Activated T-helper 1 cell treated with anti-CD3 and anti-CD28 coated beads, Interleukin-12 subunit alpha, Interleukin-12 subunit beta, Interleukin-2, Interleukin-4 antibody, amounts not matched to agents 30 ng/mL and 10 ng/mL and 1 ng/mL, durations not matched to agents 14 hours and 24 hours and 36 hours (primary cell): ENCODE measurements around the gene QKI. TPM values are rescaled to one million over a fixed set of nuclear protein-coding genes. Genes with fewer than 3 reads are reported as not detected.
"Not testable (repeated sequence)": the region's sequence is repeated elsewhere in the genome, so short reads cannot be mapped to it uniquely, and the experiment has no call there.

Experiments used
- DNase-seq: peaks from one replicate; pipeline ENCODE4 v3.0.0; 2021; ENCODE audit warnings: low spot score
- H3K27ac Mint-ChIP-seq: one replicate; pipeline ENCODE4 v1.8.0; 2021; ENCODE audit warnings: mild to moderate bottlenecking, mixed read lengths
- H3K27me3 Mint-ChIP-seq: one replicate; pipeline ENCODE4 v1.8.0; 2022; ENCODE audit warnings: mild to moderate bottlenecking, moderate library complexity, mixed read lengths; ENCODE audit not compliant: insufficient read depth
- H3K36me3 Mint-ChIP-seq: one replicate; pipeline ENCODE4 v1.8.0; 2021; ENCODE audit warnings: low read depth, mixed read lengths
- H3K4me1 Mint-ChIP-seq: one replicate; pipeline ENCODE4 v1.8.0; 2021; ENCODE audit warnings: low read depth, mixed read lengths
- H3K4me3 Mint-ChIP-seq: one replicate; pipeline ENCODE4 v1.8.0; 2021; ENCODE audit warnings: mild to moderate bottlenecking, moderate library complexity, mixed read lengths
- H3K9me3 Mint-ChIP-seq: one replicate; pipeline ENCODE4 v1.8.0; 2021; ENCODE audit warnings: mixed read lengths
- intact Hi-C: fragments of 100-400 bp; cut with micrococcal nuclease; formaldehyde crosslinking; loops from one replicate; pipeline ENCODE4 v1.15.1; 2024
- total RNA-seq: library from RNA; stranded (reverse); gene quantifications from 2 replicates; pipeline ENCODE4 v1.2.3, GENCODE V29; 2022

Gene QKI
- total RNA-seq, 1 donor from 2014 or later = 72.5 TPM

DNA sequence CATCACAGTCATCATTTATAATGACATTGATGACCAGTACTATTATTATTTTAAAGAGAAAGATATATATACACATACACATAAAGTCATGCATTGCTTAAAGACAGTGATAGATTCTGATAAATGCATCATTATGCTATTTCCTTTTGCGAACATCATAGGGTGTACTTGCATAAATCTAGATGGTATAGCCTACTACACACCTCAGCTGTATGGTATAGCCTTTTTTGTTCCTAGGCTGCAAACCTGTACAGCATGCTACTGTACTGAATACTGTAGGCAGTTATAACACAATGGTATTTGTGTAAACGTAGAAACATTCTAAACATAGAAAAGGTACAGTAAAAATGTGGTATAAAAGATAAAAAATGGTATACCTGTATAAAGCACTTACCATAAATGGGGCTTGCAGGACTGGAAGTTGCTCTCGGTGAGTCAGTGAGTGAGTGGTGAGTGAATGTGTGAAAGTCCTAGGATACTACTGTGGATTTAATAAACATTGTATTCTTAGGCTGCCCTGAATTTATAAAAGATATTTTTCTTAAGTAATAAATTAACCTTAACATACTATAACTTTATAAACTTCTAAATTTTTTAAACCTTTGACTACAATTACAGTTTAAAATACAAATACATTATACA, 23.9 kb downstream of the QKI start:
- no peak for DNase-seq
- Mint-ChIP-seq H3K9me3 (no peaks in the 10 kb centered on the region), H3K27ac (no peak overlapping the region), H3K36me3 (peaks cover 2% of the 10 kb centered on the region), H3K4me1 (peaks cover 18% of the 10 kb centered on the region), H3K27me3 (no peaks in the 10 kb centered on the region), H3K4me3 (no peak overlapping the region)
- intact Hi-C loops = no loop called here

DNA sequence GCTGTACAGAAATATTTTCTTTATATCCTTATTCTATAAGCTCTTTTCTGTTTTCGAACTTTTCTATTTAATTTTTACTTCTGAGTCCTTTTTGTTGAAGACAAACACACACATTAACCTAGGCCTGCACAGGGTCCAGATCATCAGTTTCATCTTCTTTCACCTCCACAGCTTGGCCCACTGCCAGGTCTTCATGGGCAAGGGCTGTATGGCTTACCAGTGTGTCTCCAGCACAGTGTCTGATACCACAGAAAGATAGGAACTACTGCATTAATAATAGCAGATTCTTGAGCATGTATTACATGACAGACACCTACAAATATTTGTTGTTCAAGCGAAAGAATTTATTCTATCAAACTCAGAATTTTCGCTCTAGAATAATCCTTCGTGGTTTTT, 24.4 kb downstream of the QKI start:
- H3K36me3 Mint-ChIP-seq = peaks cover 2% of the 10 kb centered on the region
- H3K27me3 Mint-ChIP-seq = no peaks in the 10 kb centered on the region
- no peaks in the 10 kb centered on the region for H3K9me3 Mint-ChIP-seq
- no peak overlapping the region for H3K27ac Mint-ChIP-seq
- H3K4me1 Mint-ChIP-seq = peaks cover 18% of the 10 kb centered on the region
- H3K4me3 Mint-ChIP-seq = no peak overlapping the region
- intact Hi-C loops = no loop called here
- no peak for DNase-seq

- intact Hi-C loops, H3K27ac Mint-ChIP-seq, H3K36me3 Mint-ChIP-seq, H3K9me3 Mint-ChIP-seq, H3K27me3 Mint-ChIP-seq, H3K4me3 Mint-ChIP-seq, DNase-seq: not testable (repeated sequence)
- peaks cover 18% of the 10 kb centered on the region for H3K4me1 Mint-ChIP-seq
Measured at GRCh38 chr6:163439390-163439789, 24.9 kb downstream of the QKI start.

DNA sequence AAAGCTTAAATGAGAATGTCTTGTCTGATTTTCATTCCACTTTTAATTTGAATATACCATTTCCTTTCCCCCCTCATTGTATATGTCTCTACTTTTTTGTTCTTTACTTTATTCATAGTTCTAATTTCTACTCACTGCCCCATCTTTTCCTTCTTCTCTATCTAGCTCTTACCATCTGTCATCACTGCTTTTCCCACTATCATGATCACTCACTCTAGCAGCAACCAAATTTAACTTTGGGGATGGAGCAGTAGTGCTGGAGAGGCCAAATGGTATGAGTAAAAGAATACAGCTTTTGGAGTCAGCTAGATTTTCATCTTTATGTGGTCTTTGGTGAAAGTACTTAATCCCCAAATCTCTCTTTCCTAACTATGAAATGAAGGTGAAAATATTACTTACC, 25.5 kb downstream of the QKI start:
- DNase-seq = no peak
- Mint-ChIP-seq H3K36me3 (peaks cover 2% of the 10 kb centered on the region), H3K27me3 (no peaks in the 10 kb centered on the region), H3K9me3 (no peaks in the 10 kb centered on the region), H3K4me3 (no peak overlapping the region), H3K27ac (no peak overlapping the region), H3K4me1 (peaks cover 18% of the 10 kb centered on the region)
- intact Hi-C loops = no loop called here

- DNase-seq = no peak
- H3K4me1 Mint-ChIP-seq = peaks cover 18% of the 10 kb centered on the region
- intact Hi-C loops = no loop called here
- H3K27ac Mint-ChIP-seq = no peak overlapping the region
- no peaks in the 10 kb centered on the region for H3K9me3 Mint-ChIP-seq
- no peaks in the 10 kb centered on the region for H3K36me3 Mint-ChIP-seq
- H3K27me3 Mint-ChIP-seq = no peaks in the 10 kb centered on the region
- H3K4me3 Mint-ChIP-seq = no peak overlapping the region
Measured at GRCh38 chr6:163442336-163442735, 27.8 kb downstream of the QKI start.

GRCh38 chr6:163444077-163444476, 29.6 kb downstream of the QKI start:
- intact Hi-C loops = loop anchor here (2.0 kb wide), 1 partner anchor 13 kb away; no protein-coding TSS in a partner anchor
- H3K27ac Mint-ChIP-seq = no peak overlapping the region
- peaks cover 11% of the 10 kb centered on the region for H3K4me1 Mint-ChIP-seq
- no peaks in the 10 kb centered on the region for H3K27me3 Mint-ChIP-seq
- DNase-seq = no peak
- no peak overlapping the region for H3K4me3 Mint-ChIP-seq
- H3K36me3 Mint-ChIP-seq = no peaks in the 10 kb centered on the region
- H3K9me3 Mint-ChIP-seq = no peaks in the 10 kb centered on the region

- H3K9me3 Mint-ChIP-seq = no peaks in the 10 kb centered on the region
- intact Hi-C loops = no loop called here
Measured at GRCh38 chr6:163446549-163446948, 32.0 kb downstream of the QKI start.

DNA sequence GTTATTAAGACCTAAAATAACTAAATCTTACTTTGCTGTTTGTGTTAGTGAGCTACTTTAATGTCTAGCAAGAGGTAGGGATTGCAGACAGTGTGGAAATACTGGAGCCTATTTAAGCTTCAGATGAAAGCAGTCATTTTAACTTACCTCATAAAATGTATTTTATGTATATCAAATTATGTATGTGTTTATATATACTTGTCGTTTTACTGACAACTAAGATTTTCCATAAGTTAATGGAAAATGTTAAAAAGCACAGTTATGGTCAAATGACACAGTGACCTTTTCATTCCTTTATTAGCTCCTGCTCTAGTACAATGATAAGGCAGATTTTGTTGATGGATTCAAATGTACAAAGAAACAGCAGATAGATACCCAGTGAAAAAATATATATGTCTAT, 34.6 kb downstream of the QKI start:
- Mint-ChIP-seq H3K27ac (no peak overlapping the region), H3K4me3 (no peak overlapping the region), H3K4me1 (no peaks in the 10 kb centered on the region), H3K27me3 (no peaks in the 10 kb centered on the region), H3K9me3 (no peaks in the 10 kb centered on the region), H3K36me3 (no peaks in the 10 kb centered on the region)
- no peak for DNase-seq
- intact Hi-C loops = no loop called here

More at GRCh38 chr6:163446549-163446948, 32.0 kb downstream of the QKI start:
- Mint-ChIP-seq H3K4me1 (peaks cover 4% of the 10 kb centered on the region), H3K27me3 (no peaks in the 10 kb centered on the region), H3K27ac (no peak overlapping the region), H3K36me3 (no peaks in the 10 kb centered on the region), H3K4me3 (no peak overlapping the region)
- DNase-seq = no peak

DNA sequence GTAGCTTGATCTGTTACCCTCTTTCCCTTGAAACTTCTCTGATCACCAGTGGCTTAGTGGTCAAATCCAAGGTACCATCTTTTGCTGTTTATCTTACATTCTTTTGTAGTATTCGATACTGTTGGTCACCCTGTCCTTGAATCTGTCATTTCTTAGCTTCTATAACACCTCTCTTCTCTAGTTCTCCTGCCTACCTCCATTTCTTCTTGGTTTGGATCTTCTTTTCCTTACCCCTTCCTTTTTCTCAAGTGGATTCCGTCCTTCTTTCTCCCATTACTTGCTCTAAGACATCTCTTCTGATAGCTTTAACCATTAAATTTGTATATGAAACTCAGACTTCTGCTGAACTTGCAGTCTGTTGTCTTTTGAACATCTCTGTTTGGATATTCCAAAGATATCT, 39.9 kb downstream of the QKI start:
- intact Hi-C loops = no loop called here
- H3K36me3 Mint-ChIP-seq = peaks cover 10% of the 10 kb centered on the region
- no peak overlapping the region for H3K4me3 Mint-ChIP-seq
- no peak overlapping the region for H3K27ac Mint-ChIP-seq
- no peaks in the 10 kb centered on the region for H3K9me3 Mint-ChIP-seq
- DNase-seq = no peak
- no peaks in the 10 kb centered on the region for H3K27me3 Mint-ChIP-seq
- peaks cover 24% of the 10 kb centered on the region for H3K4me1 Mint-ChIP-seq

DNA sequence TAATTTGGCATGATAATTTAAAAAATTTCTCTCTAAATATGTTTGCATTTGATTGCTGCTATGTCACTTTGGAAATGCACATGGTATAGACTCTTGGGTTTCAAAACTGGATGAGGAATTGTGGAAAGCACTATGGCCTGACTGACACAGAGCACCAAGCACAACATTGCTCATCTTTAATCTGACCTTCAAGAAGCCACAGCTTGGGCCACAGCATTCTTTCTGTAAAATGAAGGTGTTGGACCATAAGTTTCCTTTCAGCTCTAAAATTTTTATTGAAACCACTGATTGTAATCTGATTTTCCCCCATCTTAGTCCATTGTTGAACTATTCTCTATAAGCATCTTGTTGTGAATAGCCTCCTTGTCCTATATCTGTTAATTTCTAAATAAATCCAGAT, 41.0 kb downstream of the QKI start:
- Mint-ChIP-seq H3K27ac (no peak overlapping the region), H3K36me3 (peaks cover 15% of the 10 kb centered on the region), H3K4me1 (peaks cover 35% of the 10 kb centered on the region), H3K27me3 (no peaks in the 10 kb centered on the region), H3K4me3 (no peak overlapping the region), H3K9me3 (no peaks in the 10 kb centered on the region)
- intact Hi-C loops = no loop called here
- DNase-seq = no peak

DNA sequence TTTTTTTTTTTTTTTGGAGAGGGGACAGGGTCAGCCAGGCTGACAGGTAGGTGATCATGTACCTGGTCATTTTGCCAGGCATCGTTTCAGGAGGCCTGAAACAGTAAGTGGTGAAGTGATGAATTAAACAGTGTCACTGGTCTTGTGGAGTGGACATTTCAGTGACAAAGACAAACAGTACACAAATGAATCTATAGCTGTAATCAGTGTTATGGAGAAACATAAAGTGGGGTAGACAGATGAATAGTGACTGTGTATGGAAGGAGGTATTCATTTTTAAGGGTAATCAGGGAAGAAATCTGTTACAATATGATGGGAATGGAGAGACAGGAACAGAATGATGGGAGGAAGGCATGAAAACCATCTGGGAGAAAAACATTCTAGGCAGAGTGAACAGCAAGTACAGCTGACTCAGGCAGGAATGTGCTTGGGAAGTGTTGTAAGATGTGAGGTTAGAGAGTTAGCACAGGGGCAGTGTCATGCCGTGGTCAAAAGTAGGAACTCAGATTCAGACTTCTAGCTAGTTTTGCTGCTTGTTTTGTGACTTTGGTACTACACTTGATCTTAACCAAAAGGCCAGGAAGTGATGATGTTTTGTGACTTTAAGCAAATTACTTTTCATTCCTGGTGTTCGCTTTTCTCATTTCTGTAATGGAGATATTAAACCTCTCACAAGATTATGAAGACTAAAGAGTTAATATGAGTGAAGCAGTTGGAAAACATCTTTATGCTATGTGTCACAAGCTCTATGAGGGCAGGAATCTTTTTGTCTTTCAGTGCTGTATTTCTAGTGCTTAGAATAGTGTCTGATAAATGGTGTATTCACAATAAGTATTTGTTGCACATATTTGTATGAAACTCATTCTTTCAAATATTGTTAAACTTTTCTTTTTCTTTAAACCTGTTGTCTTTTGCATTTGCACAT, 43.4 kb downstream of the QKI start:
- no peaks in the 10 kb centered on the region for H3K9me3 Mint-ChIP-seq

GRCh38 chr6:163459007-163459406, 44.5 kb downstream of the QKI start:
- Mint-ChIP-seq H3K36me3 (peaks cover 22% of the 10 kb centered on the region), H3K9me3 (peaks cover 3% of the 10 kb centered on the region), H3K4me1 (peaks cover 65% of the 10 kb centered on the region), H3K27ac (peak overlapping the region; percentile 65), H3K27me3 (no peaks in the 10 kb centered on the region), H3K4me3 (peak overlapping the region; percentile 40)
- intact Hi-C loops = no loop called here
- no peak for DNase-seq

More for the DNA sequence above, 43.4 kb downstream of the QKI start:
- H3K27ac Mint-ChIP-seq = peak overlapping the region; percentile 93
- DNase-seq = no peak
- intact Hi-C loops = no loop called here
- no peaks in the 10 kb centered on the region for H3K27me3 Mint-ChIP-seq
- H3K4me3 Mint-ChIP-seq = peak overlapping the region; percentile 8
- peaks cover 55% of the 10 kb centered on the region for H3K4me1 Mint-ChIP-seq
- peaks cover 18% of the 10 kb centered on the region for H3K36me3 Mint-ChIP-seq

GRCh38 chr6:163459536-163459935, 45.0 kb downstream of the QKI start:
- H3K4me1 Mint-ChIP-seq = peaks cover 70% of the 10 kb centered on the region
- H3K36me3 Mint-ChIP-seq = peaks cover 25% of the 10 kb centered on the region
- peak overlapping the region; percentile 40 for H3K4me3 Mint-ChIP-seq
- no peak for DNase-seq
- H3K9me3 Mint-ChIP-seq = peaks cover 3% of the 10 kb centered on the region
- H3K27ac Mint-ChIP-seq = peak overlapping the region; percentile 65
- intact Hi-C loops = no loop called here
- no peaks in the 10 kb centered on the region for H3K27me3 Mint-ChIP-seq
